Upper lobe of left lung (tissue), 6 donors: Measurements from ENCODE around the gene CDH11. TPM values are rescaled to one million over a fixed set of nuclear protein-coding genes. Genes with fewer than 3 reads are reported as not detected.

ENCODE experiments used
- ATAC-seq, 2 donors: fragments of 200-7000 bp; cut with Tn5 transposase; one replicate each; pipeline ENCODE4 v1.9.1; 2022; ENCODE audit warnings: mild to moderate bottlenecking in 2 of 2, moderate library complexity in 2 of 2; ENCODE audit not compliant: low FRiP score in 2 of 2
- DNase-seq, 2 donors: peaks; one replicate each; pipeline ENCODE4 v3.0.0-alpha.2; 2019 to 2020
- H3K27ac ChIP-seq, 4 donors: fragments of 200-600 bp; sonication (generic); one replicate each; pipeline ENCODE4 v1.5.1; 2016 to 2019
- H3K27me3 ChIP-seq, 4 donors: fragments of 200-600 bp; sonication (generic); one replicate each; pipeline ENCODE4 v1.5.1; 2017 to 2019
- H3K36me3 ChIP-seq, 4 donors: fragments of 200-600 bp; sonication (generic); one replicate each; pipeline ENCODE4 v1.5.1; 2016 to 2019
- H3K4me1 ChIP-seq, 4 donors: fragments of 200-600 bp; sonication (generic); one replicate each; pipeline ENCODE4 v1.5.1; 2018 to 2019
- H3K4me3 ChIP-seq, 4 donors: fragments of 200-600 bp; sonication (generic); one replicate each; pipeline ENCODE4 v1.5.1; 2017 to 2019; ENCODE audit warnings: mild to moderate bottlenecking in 2 of 4, moderate library complexity in 1 of 4
- H3K9me3 ChIP-seq, 4 donors: fragments of 200-600 bp; sonication (generic); one replicate each; pipeline ENCODE4 v1.5.1; 2018 to 2019
- CTCF ChIP-seq, 6 experiments: fragments of 450-650 bp in 4 of 6; fragments of 200-600 bp in 2 of 6; sonication (generic) in 2 of 6; IDR thresholded peaks; one replicate each; pipeline ENCODE4 v1.5.1; 2016 to 2019; ENCODE audit warnings: antibody characterized with exemption in 6 of 6
- EP300 ChIP-seq, 4 donors: sonication (generic); formaldehyde crosslinking; IDR thresholded peaks; one replicate each; pipeline ENCODE4 v1.5.1; 2017; ENCODE audit warnings: antibody characterized with exemption in 4 of 4, control low read depth in 2 of 4
- POLR2A ChIP-seq, 4 donors: fragments of 450-650 bp; IDR thresholded peaks; one replicate each; pipeline ENCODE4 v1.5.1; 2016 to 2017; ENCODE audit warnings: antibody characterized with exemption in 4 of 4, mild to moderate bottlenecking in 2 of 4
- POLR2AphosphoS5 ChIP-seq, 2 donors: sonication (generic); formaldehyde crosslinking; IDR thresholded peaks; one replicate each; pipeline ENCODE4 v1.5.1; 2017; ENCODE audit warnings: antibody characterized with exemption in 2 of 2
- WGBS, 2 donors: methylation state at CpG; one replicate each; pipeline ENCODE4 v1.1.5; 2017 to 2018; 5-methylcytosine and 5-hydroxymethylcytosine counted together
- total RNA-seq, 6 donors: library from RNA; depleted of rRNA in 4 of 6; stranded (reverse); fragments of >200 nt in 4 of 6; gene quantifications; one replicate each; pipeline versions ENCODE4 v1.1.0 to v1.2.1, GENCODE V29; 2016 to 2021
- donor health status: DM: no; HTN: no; CAD: no; lungs with moderate emphysema.
- donor health status: DM: no; HTN: yes; CAD: no; lungs with severe emphysema.

The CDH11 gene
- total RNA-seq, 6 donors from 2014 or later, result 20.9 to 164 (median 74.2) TPM

GRCh38 chr16:65105171-65105570, 16.7 kb downstream of the CDH11 start:
- WGBS, 2 donors, result 55 to 76% methylated on average over 1 of the region's 1 CpG
- DNase-seq, result no peak
- H3K4me1 ChIP-seq, result no peaks in the 10 kb centered on the region
- TF ChIP-seq CTCF (IDR thresholded peaks at IDR 0.05), result no peak
- TF ChIP-seq EP300 (IDR thresholded peaks at IDR 0.05), result no peak
- no peak for TF ChIP-seq POLR2AphosphoS5 (IDR thresholded peaks at IDR 0.05)
- TF ChIP-seq POLR2A (IDR thresholded peaks at IDR 0.05), result no peak
- no peaks in the 10 kb centered on the region for H3K36me3 ChIP-seq
- no peak overlapping the region for H3K4me3 ChIP-seq
- no peak overlapping the region for H3K27ac ChIP-seq
- H3K9me3 ChIP-seq, result no peaks in the 10 kb centered on the region
- ATAC-seq, result no peak
- no peaks in the 10 kb centered on the region for H3K27me3 ChIP-seq

- 87 to 88% methylated on average over 3 of the region's 3 CpGs for WGBS, 2 donors
- no peak overlapping the region for H3K27ac ChIP-seq
- TF ChIP-seq EP300 (IDR thresholded peaks at IDR 0.05) (no peak), POLR2A (IDR thresholded peaks at IDR 0.05) (no peak), CTCF (IDR thresholded peaks at IDR 0.05) (no peak), POLR2AphosphoS5 (IDR thresholded peaks at IDR 0.05) (no peak)
- DNase-seq (no peak), ATAC-seq (no peak)
- no peak overlapping the region for H3K4me3 ChIP-seq
- no peaks in the 10 kb centered on the region for H3K27me3 ChIP-seq
- H3K9me3 ChIP-seq, result no peaks in the 10 kb centered on the region
- H3K4me1 ChIP-seq, result no peaks in the 10 kb centered on the region
- no peaks in the 10 kb centered on the region for H3K36me3 ChIP-seq
Observed at GRCh38 chr16:65104471-65104870, 17.4 kb downstream of the CDH11 start.

GRCh38 chr16:65102326-65102725, 19.5 kb downstream of the CDH11 start:
- Histone ChIP-seq H3K27ac (no peak overlapping the region), H3K4me3 (no peak overlapping the region), H3K9me3 (no peaks in the 10 kb centered on the region), H3K27me3 (no peaks in the 10 kb centered on the region), H3K4me1 (no peaks in the 10 kb centered on the region), H3K36me3 (no peaks in the 10 kb centered on the region)
- ATAC-seq (no peak), DNase-seq (no peak)
- 63 to 80% methylated on average over 1 of the region's 1 CpG for WGBS, 2 donors
- no peak for TF ChIP-seq EP300 (IDR thresholded peaks at IDR 0.05)
- no peak for TF ChIP-seq CTCF (IDR thresholded peaks at IDR 0.05)
- TF ChIP-seq POLR2A (IDR thresholded peaks at IDR 0.05), result no peak
- no peak for TF ChIP-seq POLR2AphosphoS5 (IDR thresholded peaks at IDR 0.05)

GRCh38 chr16:65101009-65101408, 20.9 kb downstream of the CDH11 start:
- no peak overlapping the region for H3K27ac ChIP-seq
- H3K27me3 ChIP-seq, result no peaks in the 10 kb centered on the region
- ATAC-seq (no peak), DNase-seq (no peak)
- no peaks in the 10 kb centered on the region for H3K4me1 ChIP-seq
- no peaks in the 10 kb centered on the region for H3K9me3 ChIP-seq
- TF ChIP-seq POLR2AphosphoS5 (IDR thresholded peaks at IDR 0.05), result no peak
- TF ChIP-seq EP300 (IDR thresholded peaks at IDR 0.05), result no peak
- no peak for TF ChIP-seq CTCF (IDR thresholded peaks at IDR 0.05)
- no peak for TF ChIP-seq POLR2A (IDR thresholded peaks at IDR 0.05)
- H3K4me3 ChIP-seq, result no peak overlapping the region
- H3K36me3 ChIP-seq, result no peaks in the 10 kb centered on the region

- Histone ChIP-seq H3K27me3 (no peaks in the 10 kb centered on the region), H3K27ac (no peak overlapping the region), H3K9me3 (no peaks in the 10 kb centered on the region), H3K4me1 (no peaks in the 10 kb centered on the region), H3K4me3 (no peak overlapping the region), H3K36me3 (no peaks in the 10 kb centered on the region)
- 81 to 89% methylated on average over 2 of the region's 2 CpGs for WGBS, 2 donors
- TF ChIP-seq EP300 (IDR thresholded peaks at IDR 0.05) (no peak), POLR2AphosphoS5 (IDR thresholded peaks at IDR 0.05) (no peak), POLR2A (IDR thresholded peaks at IDR 0.05) (no peak), CTCF (IDR thresholded peaks at IDR 0.05) (no peak)
- ATAC-seq (no peak), DNase-seq (no peak)
Observed at GRCh38 chr16:65099607-65100006, 22.3 kb downstream of the CDH11 start.
